ENCODE results near the gene BHLHE23.

GRCh38 chr20:63009988-63010769 lies 3.4 kb upstream of the BHLHE23 start:
- TF ChIP-seq, protein P1, sequence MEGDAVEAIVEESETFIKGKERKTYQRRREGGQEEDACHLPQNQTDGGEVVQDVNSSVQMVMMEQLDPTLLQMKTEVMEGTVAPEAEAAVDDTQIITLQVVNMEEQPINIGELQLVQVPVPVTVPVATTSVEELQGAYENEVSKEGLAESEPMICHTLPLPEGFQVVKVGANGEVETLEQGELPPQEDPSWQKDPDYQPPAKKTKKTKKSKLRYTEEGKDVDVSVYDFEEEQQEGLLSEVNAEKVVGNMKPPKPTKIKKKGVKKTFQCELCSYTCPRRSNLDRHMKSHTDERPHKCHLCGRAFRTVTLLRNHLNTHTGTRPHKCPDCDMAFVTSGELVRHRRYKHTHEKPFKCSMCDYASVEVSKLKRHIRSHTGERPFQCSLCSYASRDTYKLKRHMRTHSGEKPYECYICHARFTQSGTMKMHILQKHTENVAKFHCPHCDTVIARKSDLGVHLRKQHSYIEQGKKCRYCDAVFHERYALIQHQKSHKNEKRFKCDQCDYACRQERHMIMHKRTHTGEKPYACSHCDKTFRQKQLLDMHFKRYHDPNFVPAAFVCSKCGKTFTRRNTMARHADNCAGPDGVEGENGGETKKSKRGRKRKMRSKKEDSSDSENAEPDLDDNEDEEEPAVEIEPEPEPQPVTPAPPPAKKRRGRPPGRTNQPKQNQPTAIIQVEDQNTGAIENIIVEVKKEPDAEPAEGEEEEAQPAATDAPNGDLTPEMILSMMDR (conservative IDR thresholded peaks at IDR 0.05; ENCODE audit: low read length): no peak
- no peak for TF ChIP-seq EZH2phosphoT487 (IDR thresholded peaks at IDR 0.05; ENCODE audit: borderline replicate concordance, low read depth, low read length)

All from OCI-LY7 (cell line).